ENCODE data around the gene SLC30A1. TPM values are rescaled to one million over a fixed set of nuclear protein-coding genes. Genes with fewer than 3 reads are reported as not detected.

The SLC30A1 gene
- total and polyA plus RNA-seq, 12 donors: 1.4 to 26.5 (median 14.4) TPM

DNA sequence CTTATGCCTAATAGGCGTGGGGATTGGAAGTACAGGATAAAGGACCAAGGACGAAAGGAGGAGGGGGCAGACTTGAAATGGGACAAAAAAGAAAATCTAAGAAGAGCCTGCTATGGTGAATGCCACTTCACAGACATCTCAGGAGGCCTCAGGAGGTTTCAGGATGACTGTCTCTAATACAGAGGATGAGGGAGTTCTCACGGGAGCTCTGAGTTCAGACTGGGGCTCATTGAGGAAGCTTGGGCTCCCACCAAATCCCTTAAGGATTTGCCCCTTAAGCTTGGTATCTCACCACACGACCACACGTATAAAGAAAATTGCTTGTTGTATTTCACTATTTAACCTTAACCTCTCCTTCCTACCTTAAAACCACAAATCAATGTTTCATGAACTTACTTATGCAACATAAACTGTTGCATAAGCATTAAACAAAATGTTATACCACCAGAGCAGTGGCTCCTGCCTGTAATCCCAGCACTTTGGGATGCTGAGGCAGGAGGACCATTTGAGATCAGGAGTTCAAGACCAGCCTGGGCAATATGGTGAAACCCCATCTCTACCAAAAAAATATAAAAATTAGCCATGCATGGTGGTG lies 12.4 kb downstream of the SLC30A1 start:
- H3K9me3 ChIP-seq: no peaks in the 10 kb centered on the region
- TF ChIP-seq, protein P1, sequence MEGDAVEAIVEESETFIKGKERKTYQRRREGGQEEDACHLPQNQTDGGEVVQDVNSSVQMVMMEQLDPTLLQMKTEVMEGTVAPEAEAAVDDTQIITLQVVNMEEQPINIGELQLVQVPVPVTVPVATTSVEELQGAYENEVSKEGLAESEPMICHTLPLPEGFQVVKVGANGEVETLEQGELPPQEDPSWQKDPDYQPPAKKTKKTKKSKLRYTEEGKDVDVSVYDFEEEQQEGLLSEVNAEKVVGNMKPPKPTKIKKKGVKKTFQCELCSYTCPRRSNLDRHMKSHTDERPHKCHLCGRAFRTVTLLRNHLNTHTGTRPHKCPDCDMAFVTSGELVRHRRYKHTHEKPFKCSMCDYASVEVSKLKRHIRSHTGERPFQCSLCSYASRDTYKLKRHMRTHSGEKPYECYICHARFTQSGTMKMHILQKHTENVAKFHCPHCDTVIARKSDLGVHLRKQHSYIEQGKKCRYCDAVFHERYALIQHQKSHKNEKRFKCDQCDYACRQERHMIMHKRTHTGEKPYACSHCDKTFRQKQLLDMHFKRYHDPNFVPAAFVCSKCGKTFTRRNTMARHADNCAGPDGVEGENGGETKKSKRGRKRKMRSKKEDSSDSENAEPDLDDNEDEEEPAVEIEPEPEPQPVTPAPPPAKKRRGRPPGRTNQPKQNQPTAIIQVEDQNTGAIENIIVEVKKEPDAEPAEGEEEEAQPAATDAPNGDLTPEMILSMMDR (IDR thresholded peaks at IDR 0.05): no peak
- H3K4me1 ChIP-seq: peaks cover 0 to 3% (median 0%) of the 10 kb centered on the region in 9 donors
- H3K36me3 ChIP-seq: peaks cover 0 to 5% (median 0%) of the 10 kb centered on the region in 9 donors
- WGBS, 2 donors: 79 to 82% methylated on average over 5 of the region's 5 CpGs
- H3K27ac ChIP-seq: no peak overlapping the region
- H3K27me3 ChIP-seq: no peaks in the 10 kb centered on the region
- DNase-seq: no peak
- H3K4me3 ChIP-seq: no peak overlapping the region
- intact Hi-C loops (cut with DNase I): no loop called here
- ATAC-seq: no peak

- 89 to 95% methylated on average over 3 of the region's 3 CpGs for WGBS, 2 donors
- no peaks in the 10 kb centered on the region for H3K36me3 ChIP-seq
- TF ChIP-seq, protein P1 (IDR thresholded peaks at IDR 0.05): no peak
Measured at GRCh38 chr1:211564084-211564483, 14.9 kb downstream of the SLC30A1 start.

GRCh38 chr1:211559222-211560010 lies 19.5 kb downstream of the SLC30A1 start:
- Histone ChIP-seq H3K27ac (no peak overlapping the region), H3K9me3 (no peaks in the 10 kb centered on the region), H3K36me3 (no peaks in the 10 kb centered on the region), H3K27me3 (peaks cover 0 to 4% (median 0%) of the 10 kb centered on the region in 7 donors), H3K4me1 (no peaks in the 10 kb centered on the region), H3K4me3 (no peak overlapping the region)
- 78 to 83% methylated on average over 9 of the region's 9 CpGs for WGBS, 2 donors
- DNase-seq (no peak), ATAC-seq (no peak)
- TF ChIP-seq, protein P1 (IDR thresholded peaks at IDR 0.05): no peak
- intact Hi-C loops (cut with DNase I): no loop called here

More at GRCh38 chr1:211564084-211564483, 14.9 kb downstream of the SLC30A1 start:
- DNase-seq: no peak
- Histone ChIP-seq H3K4me3 (no peak overlapping the region), H3K9me3 (no peaks in the 10 kb centered on the region), H3K27ac (no peak overlapping the region), H3K27me3 (no peaks in the 10 kb centered on the region), H3K4me1 (no peaks in the 10 kb centered on the region)
- no peak for ATAC-seq
- intact Hi-C loops (cut with DNase I): no loop called here

- Histone ChIP-seq H3K36me3 (no peaks in the 10 kb centered on the region), H3K27me3 (peaks cover 0 to 4% (median 0%) of the 10 kb centered on the region in 7 donors), H3K9me3 (no peaks in the 10 kb centered on the region), H3K4me1 (no peaks in the 10 kb centered on the region), H3K4me3 (no peak overlapping the region), H3K27ac (no peak overlapping the region)
- no peak for ATAC-seq
- DNase-seq: no peak
- intact Hi-C loops (cut with DNase I): no loop called here
- 88 to 90% methylated on average over 8 of the region's 8 CpGs for WGBS, 2 donors
- TF ChIP-seq, protein P1 (IDR thresholded peaks at IDR 0.05): no peak
Measured at GRCh38 chr1:211557894-211558625, 20.9 kb downstream of the SLC30A1 start.
